CD14-positive monocyte (primary cell): ENCODE data around the gene RAB44. TPM values are rescaled to one million over a fixed set of nuclear protein-coding genes. Genes with fewer than 3 reads are reported as not detected.
A peak's percentile ranks its signal among the peaks of the same experiment; 100 is the strongest.

Experiments
- DNase-seq, 3 donors: peaks; one replicate each; pipeline ENCODE4 v3.0.0-alpha.2; 2011 to 2022
- H2AFZ ChIP-seq: 2 replicates; pipeline ENCODE4 v1.6.0; 2012; ENCODE audit warnings: mild to moderate bottlenecking, low read depth, low read length, inconsistent platforms; ENCODE audit not compliant: insufficient read depth, poor library complexity, severe bottlenecking
- H3K27ac ChIP-seq, 2 donors: 1 replicate in 1 of 2; 2 replicates in 1 of 2; pipeline ENCODE4 v1.5.1; 2012 to 2013; ENCODE audit warnings: low read length in 2 of 2, control low read depth in 1 of 2, inconsistent platforms in 1 of 2, low read depth in 1 of 2, mild to moderate bottlenecking in 1 of 2
- H3K27me3 ChIP-seq, 2 donors: one replicate each; pipeline versions ENCODE4 v1.6.0 to v1.6.1; 2011 to 2013; ENCODE audit warnings: low read length in 2 of 2; ENCODE audit not compliant: control insufficient read depth in 2 of 2, insufficient read depth in 2 of 2
- H3K36me3 ChIP-seq, 2 donors: replicated peaks in 1 of 2; 1 replicate in 1 of 2; 2 replicates in 1 of 2; pipeline versions ENCODE4 v1.5.1 to v1.6.1; 2012 to 2013; ENCODE audit warnings: low read length in 2 of 2, control low read depth in 1 of 2, inconsistent platforms in 1 of 2, mild to moderate bottlenecking in 1 of 2; ENCODE audit not compliant: insufficient read depth in 2 of 2, control insufficient read depth in 1 of 2
- H3K4me1 ChIP-seq, 2 donors: 1 replicate in 1 of 2; 2 replicates in 1 of 2; pipeline versions ENCODE4 v1.5.1 to v1.6.1; 2012 to 2013; ENCODE audit warnings: low read length in 2 of 2, control low read depth in 1 of 2, inconsistent platforms in 1 of 2, mild to moderate bottlenecking in 1 of 2, moderate library complexity in 1 of 2; ENCODE audit not compliant: insufficient read depth in 2 of 2, control insufficient read depth in 1 of 2
- H3K4me2 ChIP-seq: replicated peaks from 2 replicates; pipeline ENCODE3; 2012; ENCODE audit warnings: low read length, moderate library complexity, mild to moderate bottlenecking; ENCODE audit not compliant: poor library complexity, severe bottlenecking; ENCODE audit errors: extremely low read depth
- H3K4me3 ChIP-seq, 3 experiments: fragments of 200-600 bp in 1 of 3; sonication (generic) in 1 of 3; replicated peaks in 1 of 3; 1 replicate in 2 of 3; 2 replicates in 1 of 3; pipeline ENCODE4 v1.5.1; 2011 to 2013; ENCODE audit warnings: low read length in 3 of 3, mild to moderate bottlenecking in 3 of 3, control low read depth in 2 of 3, low read depth in 2 of 3, inconsistent platforms in 1 of 3, moderate library complexity in 1 of 3
- H3K79me2 ChIP-seq: 2 replicates; pipeline ENCODE4 v1.6.0; 2012; ENCODE audit warnings: mild to moderate bottlenecking, control low read depth, inconsistent platforms, low read length, moderate library complexity; ENCODE audit not compliant: insufficient read depth
- H3K9ac ChIP-seq: 2 replicates; pipeline ENCODE4 v1.6.0; 2017; ENCODE audit warnings: low read length, mild to moderate bottlenecking; ENCODE audit not compliant: insufficient read depth, poor library complexity, severe bottlenecking
- H3K9me3 ChIP-seq, 2 donors: replicated peaks in 1 of 2; 1 replicate in 1 of 2; 2 replicates in 1 of 2; pipeline versions ENCODE4 v1.5.1 to v1.6.1; 2012 to 2013; ENCODE audit warnings: low read length in 2 of 2, control low read depth in 1 of 2; ENCODE audit not compliant: control insufficient read depth in 1 of 2, insufficient read depth in 1 of 2
- H4K20me1 ChIP-seq: 2 replicates; pipeline ENCODE4 v1.6.0; 2012; ENCODE audit warnings: mild to moderate bottlenecking, low read length, control low read depth, moderate library complexity; ENCODE audit not compliant: insufficient read depth
- H3K27ac Mint-ChIP-seq, 7 donors: one replicate each; pipeline ENCODE4 v1.8.0; 2020; ENCODE audit warnings: mild to moderate bottlenecking in 7 of 7, mixed read lengths in 7 of 7, moderate library complexity in 6 of 7, inconsistent platforms in 2 of 7
- H3K27me3 Mint-ChIP-seq, 3 donors: one replicate each; pipeline ENCODE4 v1.8.0; 2021 to 2022; ENCODE audit warnings: low read depth in 3 of 3, mild to moderate bottlenecking in 3 of 3, mixed read lengths in 3 of 3, moderate library complexity in 3 of 3, inconsistent platforms in 1 of 3
- H3K36me3 Mint-ChIP-seq, 2 donors: one replicate each; pipeline ENCODE4 v1.8.0; 2020; ENCODE audit warnings: mixed read lengths in 2 of 2, inconsistent platforms in 1 of 2, mild to moderate bottlenecking in 1 of 2
- H3K4me1 Mint-ChIP-seq: one replicate; pipeline ENCODE4 v1.8.0; 2020; ENCODE audit warnings: mild to moderate bottlenecking, mixed read lengths
- H3K4me3 Mint-ChIP-seq, 2 donors: one replicate each; pipeline ENCODE4 v1.8.0; 2020; ENCODE audit warnings: mild to moderate bottlenecking in 2 of 2, mixed read lengths in 2 of 2, moderate library complexity in 1 of 2
- H3K9me3 Mint-ChIP-seq, 7 donors: one replicate each; pipeline ENCODE4 v1.8.0; 2020 to 2022; ENCODE audit warnings: mixed read lengths in 7 of 7, mild to moderate bottlenecking in 6 of 7, moderate library complexity in 6 of 7, inconsistent platforms in 2 of 7
- CTCF ChIP-seq: fragments of 200-600 bp; IDR thresholded peaks from one replicate; pipeline ENCODE4 v1.8.0; 2022; ENCODE audit warnings: antibody characterized with exemption, mild to moderate bottlenecking
- WGBS: methylation state at CpG from one replicate; pipeline ENCODE4 v1.1.5; 2013; ENCODE audit warnings: missing lambda C conversion rate; ENCODE audit not compliant: insufficient coverage; 5-methylcytosine and 5-hydroxymethylcytosine counted together
- intact Hi-C, 2 donors: fragments of 100-400 bp; cut with micrococcal nuclease; formaldehyde crosslinking; loops; one replicate each; pipeline versions ENCODE4 v1.15.0 to v1.15.1; 2023
- polyA plus RNA-seq, 3 donors: library from polyadenylated mRNA; depleted of rRNA in 1 of 3; unstranded in 2 of 3; stranded (reverse) in 1 of 3; fragments of 300-500 nt in 2 of 3; fragments of >200 nt in 1 of 3; fragmentation: Illumina TruSeq in 2 of 3; gene quantifications; 1 replicate in 2 of 3; 2 replicates in 1 of 3; pipeline ENCODE4 v1.2.3, GENCODE V29; 2012 to 2021

The RAB44 gene
- polyA plus RNA-seq, 3 donors, result 1.5 to 18.0 (median 1.9) TPM

- H3K4me1 Mint-ChIP-seq, result peaks cover 35% of the 10 kb centered on the region
- no peak for TF ChIP-seq CTCF
- Histone ChIP-seq H3K27me3 (no peaks in the 10 kb centered on the region), H3K9ac (no peak overlapping the region), H3K9me3 (no peaks in the 10 kb centered on the region), H4K20me1 (peaks cover 12% of the 10 kb centered on the region), H3K36me3 (peaks cover 3 to 16% of the 10 kb centered on the region in 2 donors), H3K4me3 (no peak overlapping the region), H3K27ac (peak overlapping the region in 1 of 2 donors; percentile 81), H3K79me2 (peaks cover 4% of the 10 kb centered on the region), H3K4me2 (no peak overlapping the region), H2AFZ (no peak overlapping the region), H3K4me1 (peaks cover 28 to 34% of the 10 kb centered on the region in 2 donors)
- intact Hi-C loops, result no loop called here
- H3K36me3 Mint-ChIP-seq, result peaks cover 17 to 25% of the 10 kb centered on the region in 2 donors
- DNase-seq, result no peak
- peak overlapping the region in 3 of 7 donors; percentile 34 to 70 (median 43) for H3K27ac Mint-ChIP-seq
- no CpG with 5 or more reads among the region's 4 CpGs for WGBS
- peaks cover 0 to 2% (median 0%) of the 10 kb centered on the region in 3 donors for H3K27me3 Mint-ChIP-seq
- H3K9me3 Mint-ChIP-seq, result peaks cover 0 to 2% (median 0%) of the 10 kb centered on the region in 7 donors
- H3K4me3 Mint-ChIP-seq, result no peak overlapping the region
These were observed 6.6 kb upstream of the RAB44 start for GRCh38 chr6:36691011-36691410.

- H3K9ac ChIP-seq, result no peak overlapping the region
- peaks cover 3 to 10% of the 10 kb centered on the region in 2 donors for H3K36me3 ChIP-seq
- peaks cover 35% of the 10 kb centered on the region for H3K4me1 Mint-ChIP-seq
- H3K27me3 ChIP-seq, result no peaks in the 10 kb centered on the region
- no peak for DNase-seq
- H3K27me3 Mint-ChIP-seq, result peaks cover 0 to 2% (median 0%) of the 10 kb centered on the region in 3 donors
- H3K9me3 Mint-ChIP-seq, result peaks cover 0 to 2% (median 0%) of the 10 kb centered on the region in 7 donors
- peak overlapping the region in 1 of 2 donors; percentile 81 for H3K27ac ChIP-seq
- WGBS, result no CpG with 5 or more reads among the region's 2 CpGs
- peak overlapping the region; percentile 34 to 91 (median 77) for H3K27ac Mint-ChIP-seq
- no peak for TF ChIP-seq CTCF
- intact Hi-C loops, result no loop called here
- H3K4me3 Mint-ChIP-seq, result no peak overlapping the region
- H3K4me3 ChIP-seq, result no peak overlapping the region
- no peak overlapping the region for H2AFZ ChIP-seq
- peaks cover 12 to 19% of the 10 kb centered on the region in 2 donors for H3K36me3 Mint-ChIP-seq
- peaks cover 6% of the 10 kb centered on the region for H4K20me1 ChIP-seq
- peak overlapping the region; percentile 24 for H3K4me2 ChIP-seq
- peaks cover under 1% of the 10 kb centered on the region for H3K79me2 ChIP-seq
- no peaks in the 10 kb centered on the region for H3K9me3 ChIP-seq
- H3K4me1 ChIP-seq, result peaks cover 25 to 34% of the 10 kb centered on the region in 2 donors
These were observed 6.0 kb upstream of the RAB44 start for GRCh38 chr6:36691612-36692011.
